ENCODE results near the gene PROM1. TPM values are rescaled to one million over a fixed set of nuclear protein-coding genes. Genes with fewer than 3 reads are reported as not detected.

The PROM1 gene
- total RNA-seq, 1 donor from 2014 or later = 36.9 TPM

GRCh38 chr4:16077786-16078185 is 6.0 kb downstream of the PROM1 start:
- H3K27ac Mint-ChIP-seq (ENCODE audit: unreplicated experiment) = peak overlapping the region; percentile 82
- H3K4me1 Mint-ChIP-seq (ENCODE audit: low read depth, unreplicated experiment) = peaks cover 24% of the 10 kb centered on the region
- no peak for TF ChIP-seq CTCF (IDR thresholded peaks at IDR 0.05; ENCODE audit: partially characterized antibody, unreplicated experiment)
- H3K9me3 Mint-ChIP-seq (ENCODE audit: unreplicated experiment) = peaks cover 9% of the 10 kb centered on the region
- H3K4me3 Mint-ChIP-seq (ENCODE audit: unreplicated experiment) = no peak overlapping the region
- peaks cover 2% of the 10 kb centered on the region for H3K27me3 Mint-ChIP-seq (ENCODE audit: unreplicated experiment)
- no peaks in the 10 kb centered on the region for H3K36me3 Mint-ChIP-seq (ENCODE audit: unreplicated experiment)
- DNase-seq = no peak

- DNase-seq = no peak
- H3K36me3 Mint-ChIP-seq (ENCODE audit: unreplicated experiment) = no peaks in the 10 kb centered on the region
- peak overlapping the region; percentile 52 for H3K27ac Mint-ChIP-seq (ENCODE audit: unreplicated experiment)
These were observed 7.7 kb downstream of the PROM1 start for GRCh38 chr4:16075975-16076757.

GRCh38 chr4:16075061-16075460 is 8.8 kb downstream of the PROM1 start:
- Mint-ChIP-seq H3K9me3 (ENCODE audit: unreplicated experiment) (peaks cover 2% of the 10 kb centered on the region), H3K4me1 (ENCODE audit: low read depth, unreplicated experiment) (peaks cover 24% of the 10 kb centered on the region)

More at GRCh38 chr4:16075975-16076757, 7.7 kb downstream of the PROM1 start:
- H3K27me3 Mint-ChIP-seq (ENCODE audit: unreplicated experiment) = peaks cover 1% of the 10 kb centered on the region
- no peak for TF ChIP-seq CTCF (IDR thresholded peaks at IDR 0.05; ENCODE audit: partially characterized antibody, unreplicated experiment)
- no peak overlapping the region for H3K4me3 Mint-ChIP-seq (ENCODE audit: unreplicated experiment)
- H3K9me3 Mint-ChIP-seq (ENCODE audit: unreplicated experiment) = peaks cover 2% of the 10 kb centered on the region
- peaks cover 24% of the 10 kb centered on the region for H3K4me1 Mint-ChIP-seq (ENCODE audit: low read depth, unreplicated experiment)

GRCh38 chr4:16072168-16072567 is 11.7 kb downstream of the PROM1 start:
- Mint-ChIP-seq H3K4me3 (ENCODE audit: unreplicated experiment) (no peak overlapping the region), H3K27ac (ENCODE audit: unreplicated experiment) (no peak overlapping the region), H3K4me1 (ENCODE audit: low read depth, unreplicated experiment) (peaks cover 10% of the 10 kb centered on the region), H3K36me3 (ENCODE audit: unreplicated experiment) (no peaks in the 10 kb centered on the region), H3K9me3 (ENCODE audit: unreplicated experiment) (no peaks in the 10 kb centered on the region), H3K27me3 (ENCODE audit: unreplicated experiment) (peaks cover 3% of the 10 kb centered on the region)
- DNase-seq = no peak
- TF ChIP-seq CTCF (IDR thresholded peaks at IDR 0.05; ENCODE audit: partially characterized antibody, unreplicated experiment) = no peak

More at GRCh38 chr4:16075061-16075460, 8.8 kb downstream of the PROM1 start:
- Mint-ChIP-seq H3K27ac (ENCODE audit: unreplicated experiment) (no peak overlapping the region), H3K36me3 (ENCODE audit: unreplicated experiment) (no peaks in the 10 kb centered on the region), H3K4me3 (ENCODE audit: unreplicated experiment) (no peak overlapping the region), H3K27me3 (ENCODE audit: unreplicated experiment) (peaks cover 1% of the 10 kb centered on the region)
- DNase-seq = no peak
- no peak for TF ChIP-seq CTCF (IDR thresholded peaks at IDR 0.05; ENCODE audit: partially characterized antibody, unreplicated experiment)

GRCh38 chr4:16070203-16070602 is 13.6 kb downstream of the PROM1 start:
- peaks cover 3% of the 10 kb centered on the region for H3K4me1 Mint-ChIP-seq (ENCODE audit: low read depth, unreplicated experiment)
- H3K27ac Mint-ChIP-seq (ENCODE audit: unreplicated experiment) = no peak overlapping the region
- H3K36me3 Mint-ChIP-seq (ENCODE audit: unreplicated experiment) = no peaks in the 10 kb centered on the region
- no peak overlapping the region for H3K4me3 Mint-ChIP-seq (ENCODE audit: unreplicated experiment)
- peaks cover 3% of the 10 kb centered on the region for H3K27me3 Mint-ChIP-seq (ENCODE audit: unreplicated experiment)
- H3K9me3 Mint-ChIP-seq (ENCODE audit: unreplicated experiment) = no peaks in the 10 kb centered on the region
- no peak for TF ChIP-seq CTCF (IDR thresholded peaks at IDR 0.05; ENCODE audit: partially characterized antibody, unreplicated experiment)
- DNase-seq = no peak

Measured in glutamatergic neuron (in vitro differentiated cells).